ENCODE results near the gene SLC18A2.

The SLC18A2 gene

GRCh38 chr10:117239051-117239450, 1.9 kb upstream of the SLC18A2 start:
- ATAC-seq: no peak

- no peak for ATAC-seq
Observed at GRCh38 chr10:117239721-117240620, 943 bp upstream of the SLC18A2 start.

GRCh38 chr10:117241541-117242462, 888 bp downstream of the SLC18A2 start:
- no peak for ATAC-seq

GRCh38 chr10:117242463-117242832, 1.5 kb downstream of the SLC18A2 start:
- no peak for ATAC-seq

GRCh38 chr10:117246997-117247671, 6.2 kb downstream of the SLC18A2 start:
- no peak for ATAC-seq

- ATAC-seq: no peak
Observed at GRCh38 chr10:117248750-117249465, 8.0 kb downstream of the SLC18A2 start.

GRCh38 chr10:117249493-117250093, 8.7 kb downstream of the SLC18A2 start:
- no peak for ATAC-seq

GRCh38 chr10:117250411-117250810, 9.5 kb downstream of the SLC18A2 start:
- no peak for ATAC-seq

- no peak for ATAC-seq
Observed at GRCh38 chr10:117253908-117254307, 13.0 kb downstream of the SLC18A2 start.

- ATAC-seq: no peak
Observed at GRCh38 chr10:117254338-117254737, 13.4 kb downstream of the SLC18A2 start.

GRCh38 chr10:117254774-117255735, 14.1 kb downstream of the SLC18A2 start:
- ATAC-seq: no peak

GRCh38 chr10:117255835-117256460, 15.0 kb downstream of the SLC18A2 start:
- ATAC-seq: no peak

- no peak for ATAC-seq
Observed at GRCh38 chr10:117256910-117257309, 16.0 kb downstream of the SLC18A2 start.

GRCh38 chr10:117257721-117258120, 16.8 kb downstream of the SLC18A2 start:
- no peak for ATAC-seq

- no peak for ATAC-seq
Observed at GRCh38 chr10:117259279-117259678, 18.4 kb downstream of the SLC18A2 start.

- no peak for ATAC-seq
Observed at GRCh38 chr10:117260084-117260483, 19.2 kb downstream of the SLC18A2 start.

GRCh38 chr10:117261501-117261900, 20.6 kb downstream of the SLC18A2 start:
- no peak for ATAC-seq

GRCh38 chr10:117262291-117262902, 21.5 kb downstream of the SLC18A2 start:
- no peak for ATAC-seq

GRCh38 chr10:117262903-117263293, 22.0 kb downstream of the SLC18A2 start:
- no peak for ATAC-seq

GRCh38 chr10:117264782-117265181, 23.9 kb downstream of the SLC18A2 start:
- ATAC-seq: no peak
